DOHH2 (cell line): ENCODE measurements around the gene MAFB.

ENCODE experiments used
- EZH2phosphoT487 ChIP-seq: fragments of 200-600 bp; sonication (generic); IDR thresholded peaks from 2 replicates; pipeline ENCODE4 v1.6.1; 2017; ENCODE audit warnings: borderline replicate concordance, mild to moderate bottlenecking, antibody characterized with exemption, low read length, moderate library complexity, mixed read lengths
- TF ChIP-seq, protein P1 (sequence below): fragments of 200-600 bp; sonication (generic); IDR thresholded peaks from one replicate; pipeline ENCODE4 v1.5.1; 2014; ENCODE audit warnings: antibody characterized with exemption, mild to moderate bottlenecking, low read depth, low read length; ENCODE audit not compliant: poor library complexity, severe bottlenecking

DNA sequence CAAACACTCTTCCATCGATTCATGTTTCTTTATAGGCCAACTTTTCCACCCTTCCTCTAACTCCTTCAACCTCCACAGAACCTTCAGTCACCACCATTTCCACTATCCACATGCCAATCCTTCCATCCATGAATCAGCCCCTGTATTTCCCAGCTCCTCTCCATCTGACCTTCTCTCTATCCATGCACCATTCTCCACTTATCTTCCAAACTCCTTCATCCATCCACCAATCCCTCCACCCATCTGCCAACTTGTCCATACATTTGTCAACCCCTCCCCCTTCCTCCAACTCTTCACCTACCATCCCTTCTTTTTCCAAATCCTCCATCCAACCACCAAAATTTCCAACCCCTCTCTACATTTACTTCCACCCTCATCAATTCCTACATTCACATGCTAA is 49.9 kb downstream of the MAFB start:
- TF ChIP-seq, protein P1, sequence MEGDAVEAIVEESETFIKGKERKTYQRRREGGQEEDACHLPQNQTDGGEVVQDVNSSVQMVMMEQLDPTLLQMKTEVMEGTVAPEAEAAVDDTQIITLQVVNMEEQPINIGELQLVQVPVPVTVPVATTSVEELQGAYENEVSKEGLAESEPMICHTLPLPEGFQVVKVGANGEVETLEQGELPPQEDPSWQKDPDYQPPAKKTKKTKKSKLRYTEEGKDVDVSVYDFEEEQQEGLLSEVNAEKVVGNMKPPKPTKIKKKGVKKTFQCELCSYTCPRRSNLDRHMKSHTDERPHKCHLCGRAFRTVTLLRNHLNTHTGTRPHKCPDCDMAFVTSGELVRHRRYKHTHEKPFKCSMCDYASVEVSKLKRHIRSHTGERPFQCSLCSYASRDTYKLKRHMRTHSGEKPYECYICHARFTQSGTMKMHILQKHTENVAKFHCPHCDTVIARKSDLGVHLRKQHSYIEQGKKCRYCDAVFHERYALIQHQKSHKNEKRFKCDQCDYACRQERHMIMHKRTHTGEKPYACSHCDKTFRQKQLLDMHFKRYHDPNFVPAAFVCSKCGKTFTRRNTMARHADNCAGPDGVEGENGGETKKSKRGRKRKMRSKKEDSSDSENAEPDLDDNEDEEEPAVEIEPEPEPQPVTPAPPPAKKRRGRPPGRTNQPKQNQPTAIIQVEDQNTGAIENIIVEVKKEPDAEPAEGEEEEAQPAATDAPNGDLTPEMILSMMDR = no peak
- no peak for TF ChIP-seq EZH2phosphoT487
